ENCODE measurements around the gene CAPN14. TPM values are rescaled to one million over a fixed set of nuclear protein-coding genes. Genes with fewer than 3 reads are reported as not detected.

Gene CAPN14
- total RNA-seq, 1 experiment from 2014 or later: 0.05 TPM

- Histone ChIP-seq H3K9me3 (ENCODE audit: control insufficient read depth, insufficient read depth, low read depth, low read length) (no peaks in the 10 kb centered on the region), H3K27ac (ENCODE audit: low read length) (no peak overlapping the region), H3K36me3 (ENCODE audit: control insufficient read depth, insufficient read depth, low read length) (no peaks in the 10 kb centered on the region), H3K4me1 (ENCODE audit: control insufficient read depth, insufficient read depth, low read length) (no peaks in the 10 kb centered on the region), H3K4me3 (ENCODE audit: low read depth in 2 of 2, low read length in 2 of 2) (no peak overlapping the region), H3K27me3 (ENCODE audit: control insufficient read depth, insufficient read depth, low read length) (no peaks in the 10 kb centered on the region)
- intact Hi-C loops (cut with micrococcal nuclease; ENCODE audit: unreplicated experiment) (no loop called here), in situ Hi-C loops (cut with HindIII; ENCODE audit: low pct_unique_long_range_greater_than_20kb, low sequenced_read_pairs) (no loop called here)
- no peak for ATAC-seq
- no peak for DNase-seq (ENCODE audit: low read depth, low spot score)
- BruUV-seq (replicated peaks): no TSS peak
- CTCF ChIA-PET: no interaction called here
- POLR2A ChIA-PET: no interaction called here
- no peak for TF ChIP-seq SIN3A (IDR thresholded peaks at IDR 0.05; ENCODE audit: borderline replicate concordance, insufficient read depth, low read depth, low read length)
These were observed 29.0 kb upstream of the CAPN14 start for GRCh38 chr2:31246184-31246852.

GRCh38 chr2:31244101-31244500 lies 26.8 kb upstream of the CAPN14 start:
- Histone ChIP-seq H3K27ac (ENCODE audit: low read length) (no peak overlapping the region), H3K4me3 (ENCODE audit: low read depth in 2 of 2, low read length in 2 of 2) (no peak overlapping the region), H3K9me3 (ENCODE audit: control insufficient read depth, insufficient read depth, low read depth, low read length) (no peaks in the 10 kb centered on the region), H3K36me3 (ENCODE audit: control insufficient read depth, insufficient read depth, low read length) (no peaks in the 10 kb centered on the region), H3K27me3 (ENCODE audit: control insufficient read depth, insufficient read depth, low read length) (no peaks in the 10 kb centered on the region), H3K4me1 (ENCODE audit: control insufficient read depth, insufficient read depth, low read length) (no peaks in the 10 kb centered on the region)
- no peak for DNase-seq (ENCODE audit: low read depth, low spot score)
- ATAC-seq: no peak
- no peak for TF ChIP-seq POLR2AphosphoS5 (IDR thresholded peaks at IDR 0.05; ENCODE audit: low read depth, low read length)
- TF ChIP-seq CTCF (IDR thresholded peaks at IDR 0.05): no peak
- no peak for TF ChIP-seq TCF7L2 (IDR thresholded peaks at IDR 0.05; ENCODE audit: low read depth, low read length)
- no peak for TF ChIP-seq REST (IDR thresholded peaks at IDR 0.05; ENCODE audit: insufficient read depth in 1 of 2, low read depth in 2 of 2, low read length in 1 of 2)
- TF ChIP-seq SIN3A (IDR thresholded peaks at IDR 0.05; ENCODE audit: borderline replicate concordance, insufficient read depth, low read depth, low read length): no peak
- no TSS peak for BruUV-seq (replicated peaks)
- ChIA-PET CTCF (no interaction called here), POLR2A (no interaction called here)
- in situ Hi-C loops (cut with HindIII; ENCODE audit: low pct_unique_long_range_greater_than_20kb, low sequenced_read_pairs) (no loop called here), intact Hi-C loops (cut with micrococcal nuclease; ENCODE audit: unreplicated experiment) (no loop called here)

- DNase-seq (ENCODE audit: low read depth, low spot score): no peak
- Histone ChIP-seq H3K4me3 (ENCODE audit: low read depth in 2 of 2, low read length in 2 of 2) (no peak overlapping the region), H3K36me3 (ENCODE audit: control insufficient read depth, insufficient read depth, low read length) (no peaks in the 10 kb centered on the region), H3K4me1 (ENCODE audit: control insufficient read depth, insufficient read depth, low read length) (no peaks in the 10 kb centered on the region), H3K9me3 (ENCODE audit: control insufficient read depth, insufficient read depth, low read depth, low read length) (no peaks in the 10 kb centered on the region), H3K27me3 (ENCODE audit: control insufficient read depth, insufficient read depth, low read length) (no peaks in the 10 kb centered on the region), H3K27ac (ENCODE audit: low read length) (no peak overlapping the region)
- intact Hi-C loops (cut with micrococcal nuclease; ENCODE audit: unreplicated experiment): no loop called here
- in situ Hi-C loops (cut with HindIII; ENCODE audit: low pct_unique_long_range_greater_than_20kb, low sequenced_read_pairs): no loop called here
- no TSS peak for BruUV-seq (replicated peaks)
- POLR2A ChIA-PET: no interaction called here
- ATAC-seq: no peak
- CTCF ChIA-PET: no interaction called here
- TF ChIP-seq TCF7L2 (IDR thresholded peaks at IDR 0.05; ENCODE audit: low read depth, low read length): no peak
- no peak for TF ChIP-seq POLR2AphosphoS5 (IDR thresholded peaks at IDR 0.05; ENCODE audit: low read depth, low read length)
- no peak for TF ChIP-seq SIN3A (IDR thresholded peaks at IDR 0.05; ENCODE audit: borderline replicate concordance, insufficient read depth, low read depth, low read length)
- no peak for TF ChIP-seq REST (IDR thresholded peaks at IDR 0.05; ENCODE audit: insufficient read depth in 1 of 2, low read depth in 2 of 2, low read length in 1 of 2)
- TF ChIP-seq CTCF (IDR thresholded peaks at IDR 0.05): no peak
These were observed 25.7 kb upstream of the CAPN14 start for GRCh38 chr2:31243053-31243452.

Measured in Panc1 (cell line).